K562 (cell line): Measurements from ENCODE around the gene STAT6. TPM values are rescaled to one million over a fixed set of nuclear protein-coding genes. Genes with fewer than 3 reads are reported as not detected.

Source experiments
- ATAC-seq: fragments of 200-7000 bp; cut with Tn5 transposase; 3 replicates; pipeline ENCODE4 v1.9.1; 2020; ENCODE audit warnings: moderate library complexity
- BruUV-seq: library from RNA; stranded (reverse); fragments of 400-500 nt; replicated peaks from 2 replicates; lab custom pipeline; 2021; lab: Mats Ljungman, UMichigan
- CTCF ChIA-PET: fragments of 300-600 bp; formaldehyde crosslinking; extraction: SDS; loops from one replicate; lab custom pipeline; 2021; ENCODE audit warnings: low intra/inter-chr PET ratio; lab: Yijun Ruan, JAX
- POLR2A ChIA-PET: fragments of 300-600, 350-650 bp; sonication (Branson Sonifier 250); formaldehyde crosslinking; extraction: SDS; loops from one replicate; lab custom pipeline; 2021; ENCODE audit warnings: antibody characterized with exemption, inconsistent platforms; lab: Yijun Ruan, JAX
- DNase-seq, 4 experiments: peaks; one replicate each; pipeline versions ENCODE4 v3.0.0 to v3.0.0-alpha.2; 2011 to 2018; ENCODE audit warnings: low spot score in 3 of 4, mixed read lengths in 3 of 4; ENCODE audit errors: extremely low read depth in 1 of 4
- FAIRE-seq: peaks from 2 replicates; lab custom pipeline; 2011; peaks lifted over from hg19 to GRCh38; lab: Jason Lieb, UNC
- H2AFZ ChIP-seq: 2 replicates; pipeline ENCODE4 v1.6.0; 2011; ENCODE audit warnings: low read depth, low read length, control low read depth, inconsistent platforms
- H3K27ac ChIP-seq: fragments of 200-600 bp; 3 replicates; pipeline ENCODE4 v1.8.0; 2011; ENCODE audit warnings: low read depth, mild to moderate bottlenecking, control low read depth, inconsistent platforms, low read length, moderate library complexity, mixed read lengths; ENCODE audit errors: extremely low read depth
- H3K27me3 ChIP-seq, 2 experiments: fragments of 300-600 bp in 1 of 2; 2 replicates in 1 of 2; 3 replicates in 1 of 2; pipeline versions ENCODE4 v1.6.0 to v1.8.0; 2011; ENCODE audit warnings: inconsistent platforms in 2 of 2, low read length in 2 of 2, mild to moderate bottlenecking in 1 of 2, mixed read lengths in 1 of 2, moderate library complexity in 1 of 2; ENCODE audit not compliant: control insufficient read depth in 2 of 2, insufficient read depth in 2 of 2
- H3K36me3 ChIP-seq: fragments of 300-600 bp; 3 replicates; pipeline ENCODE4 v1.8.0; 2011; ENCODE audit warnings: mild to moderate bottlenecking, low read length, inconsistent platforms; ENCODE audit not compliant: control insufficient read depth, insufficient read depth
- H3K4me1 ChIP-seq, 2 experiments: fragments of 200-600 bp in 1 of 2; replicated peaks in 1 of 2; 2 replicates in 1 of 2; 3 replicates in 1 of 2; pipeline versions ENCODE4 v1.5.1 to v1.8.0; 2011; ENCODE audit warnings: inconsistent platforms in 2 of 2, low read length in 2 of 2, mild to moderate bottlenecking in 1 of 2, mixed read lengths in 1 of 2, moderate library complexity in 1 of 2; ENCODE audit not compliant: control insufficient read depth in 2 of 2, insufficient read depth in 2 of 2
- H3K4me2 ChIP-seq: 2 replicates; pipeline ENCODE4 v1.6.1; 2011; ENCODE audit warnings: low read length, control low read depth, inconsistent platforms, mixed read lengths; ENCODE audit not compliant: insufficient read depth
- H3K4me3 ChIP-seq: fragments of 200-600 bp; sonication (generic), shearing (Covaris generic); 2 replicates; pipeline ENCODE4 v1.5.1; 2016; ENCODE audit warnings: control low read depth, inconsistent platforms
- H3K79me2 ChIP-seq: fragments of 200-600 bp; 3 replicates; pipeline ENCODE4 v1.8.0; 2011; ENCODE audit warnings: low read length, inconsistent platforms; ENCODE audit not compliant: control insufficient read depth, insufficient read depth
- H3K9ac ChIP-seq, 2 experiments: 2 replicates each; pipeline versions ENCODE4 v1.6.0 to v1.6.1; 2011; ENCODE audit warnings: low read depth in 2 of 2, low read length in 2 of 2, control low read depth in 1 of 2, inconsistent platforms in 1 of 2, mild to moderate bottlenecking in 1 of 2, mixed read lengths in 1 of 2; ENCODE audit not compliant: insufficient read depth in 1 of 2
- H3K9me1 ChIP-seq: one replicate; pipeline ENCODE4 v1.6.0; 2011; ENCODE audit warnings: inconsistent platforms, mild to moderate bottlenecking, low read length, moderate library complexity; ENCODE audit not compliant: control insufficient read depth, insufficient read depth
- H3K9me3 ChIP-seq: replicated peaks from 2 replicates; pipeline ENCODE4 v1.5.1; 2011; ENCODE audit warnings: low read depth, low read length, inconsistent platforms; ENCODE audit not compliant: control insufficient read depth, insufficient read depth
- H4K20me1 ChIP-seq: replicated peaks from 2 replicates; pipeline ENCODE4 v1.6.1; 2011; ENCODE audit warnings: low read length, inconsistent platforms, mixed read lengths; ENCODE audit not compliant: control insufficient read depth, insufficient read depth
- DDX20 ChIP-seq: fragments of 450-650 bp; IDR thresholded peaks from 2 replicates; pipeline ENCODE4 v1.6.1; 2016; ENCODE audit warnings: missing genetic modification characterization, low read depth, mild to moderate bottlenecking, missing compliant biosample characterization, moderate library complexity
- DLX4 ChIP-seq: fragments of 250-450 bp; sonication (Bioruptor Pico); IDR thresholded peaks from 2 replicates; pipeline ENCODE4 v1.6.1; 2021; ENCODE audit warnings: mild to moderate bottlenecking
- DNMT1 ChIP-seq: fragments of 450-650 bp; IDR thresholded peaks from 2 replicates; pipeline ENCODE4 v1.6.1; 2016; ENCODE audit warnings: antibody characterized with exemption, mild to moderate bottlenecking
- EWSR1 ChIP-seq: fragments of 450-650 bp; IDR thresholded peaks from 2 replicates; pipeline ENCODE4 v1.6.1; 2018; ENCODE audit warnings: borderline replicate concordance, mild to moderate bottlenecking, low read depth, moderate library complexity; ENCODE audit not compliant: partially characterized antibody
- FOXP1 ChIP-seq: sonication (generic); formaldehyde crosslinking; IDR thresholded peaks from 2 replicates; pipeline ENCODE4 v1.8.0; 2022; ENCODE audit warnings: mild to moderate bottlenecking, missing genetic modification reagents
- HDAC2 ChIP-seq: fragments of 450-650 bp; IDR thresholded peaks from 2 replicates; pipeline ENCODE4 v1.6.1; 2016; ENCODE audit warnings: mild to moderate bottlenecking
- ILK ChIP-seq: fragments of 450-650 bp; IDR thresholded peaks from 2 replicates; pipeline ENCODE4 v1.6.1; 2016; ENCODE audit warnings: missing genetic modification characterization, low read depth, mild to moderate bottlenecking, missing compliant biosample characterization, moderate library complexity, borderline replicate concordance
- LCOR ChIP-seq: sonication (generic); formaldehyde crosslinking; IDR thresholded peaks from 2 replicates; pipeline ENCODE4 v1.8.0; 2022; ENCODE audit warnings: mild to moderate bottlenecking, missing genetic modification reagents
- NRF1 ChIP-seq, 2 experiments: fragments of 450-650 bp; IDR thresholded peaks in 1 of 2; conservative IDR thresholded peaks in 1 of 2; 2 replicates each; pipeline ENCODE4 v1.6.1; 2014; ENCODE audit warnings: mild to moderate bottlenecking in 2 of 2
- SNIP1 ChIP-seq: fragments of 450-650 bp; IDR thresholded peaks from 2 replicates; pipeline ENCODE4 v1.7.1; 2017; ENCODE audit warnings: low read depth, mild to moderate bottlenecking
- SPI1 ChIP-seq: IDR thresholded peaks from 2 replicates; pipeline ENCODE4 v1.6.1; 2011; ENCODE audit warnings: low read depth, low read length, control low read depth, borderline replicate concordance
- ZNF384 ChIP-seq: IDR thresholded peaks from 2 replicates; pipeline ENCODE4 v1.6.1; 2012; ENCODE audit warnings: low read depth, low read length, improper control_type of control experiment
- ZNF830 ChIP-seq: fragments of 250-450 bp; sonication (Bioruptor Pico); IDR thresholded peaks from 2 replicates; pipeline ENCODE4 v1.5.0; 2021; ENCODE audit warnings: mild to moderate bottlenecking
- WGBS: fragments of 100-300 bp; shearing (Covaris generic); methylation state at CpG from one replicate; pipeline ENCODE4 v1.1.6; 2016; ENCODE audit warnings: low coverage, mixed read lengths; ENCODE audit not compliant: insufficient coverage; ENCODE audit errors: missing lambda C conversion rate; 5-methylcytosine and 5-hydroxymethylcytosine counted together
- in situ Hi-C: fragments of 300-500 bp; cut with MboI; formaldehyde crosslinking; loops from 4 replicates; pipeline ENCODE4 v1.15.0; 2018; ENCODE audit warnings: inconsistent platforms, mixed read lengths
- intact Hi-C: fragments of 100-400 bp; cut with micrococcal nuclease; formaldehyde crosslinking; loops from 2 replicates; pipeline ENCODE4 v1.14.2; 2022
- polyA plus RNA-seq, 8 experiments: library from polyadenylated mRNA; depleted of rRNA in 4 of 8; stranded (reverse) in 5 of 8; unstranded in 3 of 8; fragments of >200 nt; fragmentation: Nextera tagmentation in 2 of 8; fragmentation: Illumina TruSeq in 1 of 8; extraction: Ambion mirVana in 2 of 8; extraction: Trizol in 1 of 8; gene quantifications; 2 replicates each; pipeline versions ENCODE4 v1.2.1 to v1.2.3, GENCODE V29; 2011 to 2014; ENCODE audit warnings: inconsistent platforms in 1 of 8, missing spikeins in 1 of 8
- total RNA-seq, 7 experiments: library from RNA; depleted of rRNA in 6 of 7; stranded (reverse); fragments of >200 nt in 6 of 7; fragmentation: Illumina TruSeq in 2 of 7; extraction: Trizol in 2 of 7; gene quantifications; 2 replicates each; pipeline versions ENCODE4 v1.2.1 to v1.2.3, GENCODE V29; 2011 to 2021; ENCODE audit warnings: low replicate concordance in 1 of 7
- TF ChIP-seq, protein P1 (sequence below): IDR thresholded peaks from 2 replicates; pipeline ENCODE4 v1.6.1; 2011; ENCODE audit warnings: borderline replicate concordance, low read depth, mild to moderate bottlenecking, moderate library complexity, low read length; ENCODE audit not compliant: insufficient read depth, poor library complexity, severe bottlenecking

STAT6 gene
- total and polyA plus RNA-seq, 9 of the 15 experiments (the other 6 are each of a cell fraction or from before 2014, with no cell fraction given) = 2.4 to 49.5 (median 26.5) TPM

DNA sequence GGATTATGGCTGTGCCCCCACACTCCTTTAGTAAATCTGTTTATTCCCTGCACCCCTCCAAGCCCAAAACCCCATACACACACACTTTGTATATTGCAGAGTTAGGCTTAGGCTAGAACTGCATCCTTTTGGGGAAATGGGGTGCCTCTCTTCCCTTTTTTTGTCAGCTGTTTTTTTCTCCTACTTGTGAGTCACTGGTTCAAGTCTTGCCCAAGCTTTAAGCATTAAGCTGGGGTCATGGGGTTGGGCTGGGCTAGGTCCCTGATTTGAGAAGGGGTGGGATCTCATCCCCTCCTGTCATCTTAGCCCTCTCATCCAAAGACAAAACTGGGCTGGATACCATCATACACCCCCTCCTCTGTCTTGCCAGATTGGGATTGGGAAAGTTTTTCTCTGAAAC, 18.7 kb upstream of the STAT6 start:
- ChIA-PET CTCF (no interaction called here), POLR2A (interaction anchor here (0.6 to 0.7 kb wide), 2 partner anchors 605 to 790 kb away, joined by 3 to 4 read pairs; no protein-coding TSS in a partner anchor)
- H3K9me3 ChIP-seq = no peaks in the 10 kb centered on the region
- TF ChIP-seq DLX4 (CRISPR knock-in tag) (no peak), ZNF384 (peak; percentile 47; the same call in 1 of the 2 replicates), SPI1 (0 out of 2 replicates have a peak, but pooled peaks have one; percentile 39)
- H3K36me3 ChIP-seq = no peaks in the 10 kb centered on the region
- no peak overlapping the region for H3K4me3 ChIP-seq
- H3K4me1 ChIP-seq = peaks cover 18 to 35% of the 10 kb centered on the region in 2 experiments
- no peak overlapping the region for H2AFZ ChIP-seq
- H3K9ac ChIP-seq = no peak overlapping the region
- no peak for DNase-seq
- no peak for ATAC-seq
- no peak overlapping the region for H3K4me2 ChIP-seq
- H3K79me2 ChIP-seq = no peaks in the 10 kb centered on the region
- no peak overlapping the region for H3K27ac ChIP-seq
- H4K20me1 ChIP-seq = no peaks in the 10 kb centered on the region
- no peaks in the 10 kb centered on the region for H3K27me3 ChIP-seq
- intact Hi-C loops = loop anchor here (10.0 kb wide), 1 partner anchor 115 kb away; no protein-coding TSS in a partner anchor
- no peaks in the 10 kb centered on the region for H3K9me1 ChIP-seq
- in situ Hi-C loops = no loop called here
- no TSS peak for BruUV-seq
- FAIRE-seq = no peak

DNA sequence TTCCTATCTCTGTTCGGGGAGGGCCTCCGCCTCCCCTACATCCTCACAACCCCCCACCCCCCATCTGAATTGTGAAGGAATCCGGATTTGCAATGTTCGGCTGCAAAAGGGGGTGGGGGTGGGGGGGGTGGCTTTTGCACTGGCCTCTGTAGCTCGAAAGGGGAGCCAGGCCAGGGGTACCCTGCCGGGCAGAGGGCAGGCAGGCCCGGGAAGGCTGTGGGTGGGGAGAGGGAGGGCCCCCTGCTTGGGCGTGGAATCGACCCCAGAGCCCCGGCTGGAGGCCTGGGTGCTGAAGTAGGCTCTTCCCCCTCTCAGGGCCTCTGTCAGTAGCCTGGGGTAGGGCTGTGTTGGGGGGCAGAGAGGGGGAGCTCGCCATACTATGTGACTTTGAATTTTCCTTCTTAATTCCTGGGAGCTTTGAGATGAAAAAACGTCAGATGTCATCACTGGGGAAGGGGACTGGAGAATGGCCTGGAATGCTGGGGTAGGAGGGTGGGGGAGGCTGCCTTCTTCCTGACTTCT, 18.2 kb upstream of the STAT6 start:
- in situ Hi-C loops = no loop called here
- intact Hi-C loops = loop anchor here (10.0 kb wide), 1 partner anchor 115 kb away; no protein-coding TSS in a partner anchor
- FAIRE-seq (no peak), ATAC-seq (no peak), DNase-seq (no peak)
- Histone ChIP-seq H3K36me3 (no peaks in the 10 kb centered on the region), H3K27ac (no peak overlapping the region), H3K79me2 (no peaks in the 10 kb centered on the region), H3K9me3 (no peaks in the 10 kb centered on the region), H3K4me2 (no peak overlapping the region), H3K4me1 (peaks cover 18 to 35% of the 10 kb centered on the region in 2 experiments), H2AFZ (no peak overlapping the region), H3K9me1 (no peaks in the 10 kb centered on the region), H3K27me3 (no peaks in the 10 kb centered on the region), H4K20me1 (no peaks in the 10 kb centered on the region), H3K4me3 (no peak overlapping the region), H3K9ac (no peak overlapping the region)
- POLR2A ChIA-PET = interaction anchor here (0.7 to 1.4 kb wide), 2 partner anchors 8 to 606 kb away, joined by 3 read pairs; no protein-coding TSS in a partner anchor
- CTCF ChIA-PET = no interaction called here
- WGBS = 0% methylated on average over 3 of the region's 12 CpGs
- BruUV-seq = no TSS peak
- TF ChIP-seq DDX20 = no peak
- no peak for TF ChIP-seq NRF1 (conservative IDR thresholded peaks at IDR 0.05 in 1 of 2, IDR thresholded peaks at IDR 0.05 in 1 of 2)
- TF ChIP-seq LCOR = no peak
- TF ChIP-seq EWSR1 = no peak
- no peak for TF ChIP-seq SNIP1
- TF ChIP-seq FOXP1 (CRISPR knock-in tag) = no peak
- TF ChIP-seq HDAC2 = no peak
- no peak for TF ChIP-seq DNMT1
- TF ChIP-seq, protein P1, sequence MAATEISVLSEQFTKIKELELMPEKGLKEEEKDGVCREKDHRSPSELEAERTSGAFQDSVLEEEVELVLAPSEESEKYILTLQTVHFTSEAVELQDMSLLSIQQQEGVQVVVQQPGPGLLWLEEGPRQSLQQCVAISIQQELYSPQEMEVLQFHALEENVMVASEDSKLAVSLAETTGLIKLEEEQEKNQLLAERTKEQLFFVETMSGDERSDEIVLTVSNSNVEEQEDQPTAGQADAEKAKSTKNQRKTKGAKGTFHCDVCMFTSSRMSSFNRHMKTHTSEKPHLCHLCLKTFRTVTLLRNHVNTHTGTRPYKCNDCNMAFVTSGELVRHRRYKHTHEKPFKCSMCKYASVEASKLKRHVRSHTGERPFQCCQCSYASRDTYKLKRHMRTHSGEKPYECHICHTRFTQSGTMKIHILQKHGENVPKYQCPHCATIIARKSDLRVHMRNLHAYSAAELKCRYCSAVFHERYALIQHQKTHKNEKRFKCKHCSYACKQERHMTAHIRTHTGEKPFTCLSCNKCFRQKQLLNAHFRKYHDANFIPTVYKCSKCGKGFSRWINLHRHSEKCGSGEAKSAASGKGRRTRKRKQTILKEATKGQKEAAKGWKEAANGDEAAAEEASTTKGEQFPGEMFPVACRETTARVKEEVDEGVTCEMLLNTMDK = no peak
- no peak for TF ChIP-seq ZNF830 (CRISPR knock-in tag)
- no peak for TF ChIP-seq ILK (tag)
